ENCODE results near the gene CASP8.
"Not testable (repeated sequence)": the region's sequence is repeated elsewhere in the genome, so short reads cannot be mapped to it uniquely, and the experiment has no call there.

CASP8 gene

DNA sequence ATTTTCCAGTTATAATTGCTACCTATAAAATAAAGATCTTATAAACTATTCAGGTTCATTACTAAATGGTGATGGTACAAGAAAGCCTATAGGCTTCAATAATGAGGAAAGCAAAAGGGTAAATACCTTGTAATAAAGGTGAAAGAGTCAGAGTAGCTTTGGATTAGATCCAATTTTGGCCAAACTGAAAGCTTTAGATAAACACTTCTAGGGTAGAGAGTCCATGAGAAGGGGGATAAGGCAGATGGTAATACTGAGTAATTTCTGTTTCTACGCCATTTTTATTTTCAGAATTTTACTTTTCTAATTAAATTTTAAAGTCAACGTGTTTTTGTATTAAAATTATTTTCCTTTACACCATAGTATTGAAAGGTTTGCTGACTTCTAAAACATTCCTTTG is 9.4 kb downstream of the CASP8 start:
- no peak for DNase-seq (ENCODE audit: low spot score)

DNA sequence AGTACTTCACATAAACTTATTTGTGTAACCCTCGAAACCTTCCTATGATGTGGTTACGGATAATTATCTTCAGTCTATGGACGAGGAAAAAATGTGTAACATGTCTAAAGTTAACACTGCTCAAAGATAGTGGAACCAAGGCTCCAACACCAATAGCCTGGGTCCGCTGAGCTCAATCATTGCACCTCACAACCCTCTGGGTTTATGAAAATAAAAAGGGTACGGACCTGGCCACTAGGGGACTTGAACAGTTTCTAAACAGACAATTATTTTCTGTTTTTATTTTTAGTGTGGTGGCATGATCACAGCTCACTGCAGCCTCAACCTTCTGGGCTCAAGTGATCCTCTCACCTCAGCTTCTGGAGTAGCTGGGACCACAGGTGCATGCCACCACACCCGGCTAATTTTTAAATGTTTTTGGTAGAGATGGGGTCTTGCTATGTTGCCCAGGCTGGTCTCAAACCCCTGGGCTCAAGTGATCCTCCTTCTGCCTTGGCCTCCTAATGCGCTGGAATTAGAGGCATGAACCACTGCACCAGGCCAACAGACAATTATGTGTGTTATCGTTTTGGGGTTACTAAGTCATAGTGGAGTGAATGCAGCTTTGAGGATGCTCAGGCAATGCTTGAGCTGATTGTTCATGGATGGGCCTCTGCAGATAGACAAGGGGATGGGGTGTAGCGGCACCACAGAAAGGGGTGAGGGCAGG is 10.1 kb downstream of the CASP8 start:
- DNase-seq (ENCODE audit: low spot score), result no peak

GRCh38 chr2:201271917-201272316 is 11.6 kb downstream of the CASP8 start:
- DNase-seq (ENCODE audit: low spot score), result no peak

GRCh38 chr2:201273330-201273983 is 13.1 kb downstream of the CASP8 start:
- no peak for DNase-seq (ENCODE audit: low spot score)

DNA sequence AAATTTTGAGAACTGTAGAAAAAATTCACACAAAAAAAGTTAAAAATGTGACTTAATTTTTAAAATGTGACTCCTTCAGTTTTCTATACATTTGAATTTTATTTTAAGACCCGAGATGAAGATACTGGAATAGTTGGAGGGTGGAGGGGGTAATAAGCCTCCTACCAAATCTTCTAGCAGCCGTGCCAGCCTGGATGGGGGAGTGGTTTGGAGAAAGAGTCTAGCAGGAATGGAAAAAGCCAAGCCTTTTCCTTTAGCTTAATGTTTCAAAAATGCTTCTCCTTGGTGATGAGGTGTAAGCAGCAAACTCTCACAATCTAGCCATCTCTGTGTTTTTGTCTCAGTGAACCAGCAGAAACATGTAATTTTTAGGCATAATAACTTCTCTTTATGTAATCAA is 14.7 kb downstream of the CASP8 start:
- no peak for DNase-seq (ENCODE audit: low spot score)

DNA sequence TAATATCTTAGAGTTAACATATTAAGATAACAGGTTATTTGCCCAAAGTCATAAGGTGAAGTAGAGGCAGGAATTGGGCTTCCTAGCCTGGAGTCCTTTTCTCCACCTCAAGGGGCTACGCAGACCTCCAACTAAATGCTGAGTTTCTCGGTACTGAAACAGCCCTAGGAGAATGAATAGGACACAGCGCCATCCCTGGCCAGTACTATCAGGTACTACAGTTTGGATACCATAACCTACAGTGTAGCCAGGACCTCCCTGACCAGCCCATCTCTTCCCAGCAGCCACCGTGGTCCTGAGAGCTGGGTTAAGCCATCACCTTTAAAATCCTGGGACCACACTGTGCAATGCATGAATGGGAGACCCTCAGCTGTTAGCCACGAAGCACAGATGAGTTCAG is 15.7 kb downstream of the CASP8 start:
- DNase-seq (ENCODE audit: low spot score), result no peak

DNA sequence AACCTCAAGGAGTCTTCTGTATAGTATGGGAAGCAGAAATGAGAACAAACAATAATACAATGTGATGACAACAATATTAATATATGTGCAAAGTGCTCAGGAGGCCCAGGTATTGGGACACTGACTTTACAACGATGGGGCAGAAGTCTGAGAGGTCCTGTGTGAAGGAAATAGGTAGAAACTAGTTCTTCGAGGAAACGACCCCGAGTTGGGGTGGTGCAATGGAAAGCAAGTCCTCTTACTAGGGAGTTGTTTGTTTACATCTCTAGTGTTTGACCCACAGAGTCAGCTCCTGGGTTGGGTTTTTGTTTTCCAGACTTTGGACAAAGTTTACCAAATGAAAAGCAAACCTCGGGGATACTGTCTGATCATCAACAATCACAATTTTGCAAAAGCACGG is 16.2 kb downstream of the CASP8 start:
- DNase-seq (ENCODE audit: low spot score), result no peak

GRCh38 chr2:201279079-201279478 is 18.7 kb downstream of the CASP8 start:
- DNase-seq (ENCODE audit: low spot score), result no peak

GRCh38 chr2:201280191-201281040 is 20.1 kb downstream of the CASP8 start:
- DNase-seq (ENCODE audit: low spot score), result no peak

- DNase-seq (ENCODE audit: low spot score), result no peak
These were observed 25.2 kb downstream of the CASP8 start for GRCh38 chr2:201285499-201285898.

DNA sequence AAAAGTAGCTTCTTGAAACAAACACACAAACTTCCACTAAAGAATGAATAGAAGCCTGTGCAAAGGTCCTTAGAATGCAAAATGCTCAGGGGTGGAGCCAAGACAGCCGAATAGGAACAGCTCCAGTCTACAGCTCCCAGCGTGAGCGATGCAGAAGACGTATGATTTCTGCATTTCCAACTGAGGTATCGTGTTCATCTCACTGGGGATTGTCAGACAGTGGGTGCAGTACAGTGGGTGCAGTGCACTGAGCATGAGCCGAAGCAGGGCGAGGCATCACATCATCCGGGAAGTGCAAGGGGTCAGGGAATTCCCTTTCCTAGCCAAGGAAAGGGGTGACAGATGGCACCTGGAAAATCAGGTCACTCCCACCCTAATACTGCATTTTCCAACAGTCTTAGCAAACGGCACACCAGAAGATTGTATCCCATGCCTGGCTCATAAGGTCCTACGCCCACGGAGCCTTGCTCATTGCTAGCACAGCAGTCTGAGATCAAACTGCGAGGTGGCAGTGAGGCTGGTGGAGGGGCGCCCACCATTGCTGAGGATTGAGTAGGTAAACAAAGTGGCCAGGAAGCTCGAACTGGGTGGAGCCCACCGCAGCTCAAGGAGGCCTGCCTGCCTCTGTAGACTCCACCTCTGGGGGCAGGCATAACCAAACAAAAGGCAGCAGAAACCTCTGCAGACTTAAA is 30.3 kb downstream of the CASP8 start:
- not testable (repeated sequence) for DNase-seq (ENCODE audit: low spot score)

- DNase-seq (ENCODE audit: low spot score), result no peak
These were observed 38.2 kb downstream of the CASP8 start for GRCh38 chr2:201298462-201299052.

- not testable (repeated sequence) for DNase-seq (ENCODE audit: low spot score)
These were observed 39.6 kb downstream of the CASP8 start for GRCh38 chr2:201299929-201300328.

DNA sequence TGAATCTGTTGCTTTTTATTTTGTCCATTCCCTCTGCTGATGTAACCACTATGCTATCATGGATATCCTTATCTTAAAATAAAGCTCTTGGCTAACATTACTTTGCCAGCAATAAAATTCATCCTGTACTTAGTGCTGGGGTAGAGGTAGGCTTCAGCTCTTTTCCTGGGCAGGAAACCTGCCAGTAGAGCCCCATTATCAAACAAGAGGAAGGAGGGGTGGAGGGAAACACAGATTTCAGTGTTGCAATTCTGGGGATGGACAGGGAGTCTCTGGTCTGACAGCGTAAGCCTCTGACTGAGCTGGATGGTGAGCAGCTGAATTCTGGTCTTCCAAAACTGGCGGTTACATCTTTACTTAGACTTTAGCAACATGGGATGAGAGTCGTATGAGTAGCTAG is 47.5 kb downstream of the CASP8 start:
- DNase-seq (ENCODE audit: low spot score), result no peak

- no peak for DNase-seq (ENCODE audit: low spot score)
These were observed 48.6 kb downstream of the CASP8 start for GRCh38 chr2:201308914-201309313.

- DNase-seq (ENCODE audit: low spot score), result no peak
These were observed 53.0 kb downstream of the CASP8 start for GRCh38 chr2:201313362-201313761.

- no peak for DNase-seq (ENCODE audit: low spot score)
These were observed 59.2 kb downstream of the CASP8 start for GRCh38 chr2:201319511-201319910.

- DNase-seq (ENCODE audit: low spot score), result no peak
These were observed 59.9 kb downstream of the CASP8 start for GRCh38 chr2:201320257-201320656.

DNA sequence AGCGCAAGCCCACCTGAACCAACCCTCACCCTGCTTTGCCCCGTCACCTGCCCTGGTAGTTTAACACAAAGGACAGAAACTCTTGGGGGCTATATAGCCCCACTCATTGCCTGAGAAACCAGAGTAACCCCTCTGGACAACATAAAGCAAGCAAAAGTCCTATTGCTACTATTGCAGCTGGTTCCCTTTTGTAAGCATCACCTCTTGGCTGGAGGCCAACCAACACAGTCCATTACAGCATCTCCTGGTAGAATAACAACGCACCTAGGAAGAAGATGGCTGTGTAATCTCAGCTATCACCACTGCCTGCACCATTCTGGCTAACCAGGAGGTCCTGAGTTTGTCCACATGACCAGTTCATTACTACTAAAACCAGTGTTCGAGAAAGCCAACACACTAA is 60.4 kb downstream of the CASP8 start:
- DNase-seq (ENCODE audit: low spot score), result no peak

DNA sequence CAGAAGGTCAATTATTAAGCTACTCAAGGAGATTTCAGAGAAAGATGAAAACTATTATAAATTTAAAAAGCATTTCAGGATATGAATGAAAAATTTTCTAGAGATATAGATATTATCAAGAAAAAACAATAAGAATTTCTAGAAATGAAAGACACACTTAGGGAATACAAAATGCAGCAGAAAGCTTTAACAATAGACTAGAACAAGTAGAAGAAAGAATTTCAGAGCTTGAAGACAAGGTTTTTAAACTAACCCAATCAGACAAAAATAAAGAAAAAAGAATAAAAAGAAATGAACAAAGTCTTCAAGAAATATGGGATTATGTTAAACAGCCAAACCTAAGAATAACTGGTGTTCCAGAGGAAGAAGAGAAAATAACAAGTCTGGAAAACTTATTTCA is 62.4 kb downstream of the CASP8 start:
- DNase-seq (ENCODE audit: low spot score), result no peak

GRCh38 chr2:201327678-201328077 is 67.3 kb downstream of the CASP8 start:
- no peak for DNase-seq (ENCODE audit: low spot score)

- no peak for DNase-seq (ENCODE audit: low spot score)
These were observed 69.1 kb downstream of the CASP8 start for GRCh38 chr2:201329409-201329808.
